SH-SY5Y (cell line): Measurements from ENCODE around the gene TBC1D4.

Experiments
- GATA2 ChIP-seq: IDR thresholded peaks from 2 replicates; pipeline ENCODE4 v1.6.1; 2011; ENCODE audit warnings: mild to moderate bottlenecking, low read depth, low read length
- GATA3 ChIP-seq: IDR thresholded peaks from 2 replicates; pipeline ENCODE4 v1.6.1; 2011; ENCODE audit warnings: low read depth, mild to moderate bottlenecking, low read length, moderate library complexity

GRCh38 chr13:75325711-75326110 is 156.3 kb downstream of the TBC1D4 start:
- TF ChIP-seq GATA3 = no peak
- no peak for TF ChIP-seq GATA2
